HG02798 (cell line): ENCODE data around the gene SDHB.

ENCODE experiments used
- ATAC-seq: cut with Tn5 transposase; IDR thresholded peaks from one replicate; pipeline ENCODE4 v1.9.1; 2021; ENCODE audit warnings: mild to moderate bottlenecking; ENCODE audit not compliant: unreplicated experiment, poor library complexity

Gene SDHB

DNA sequence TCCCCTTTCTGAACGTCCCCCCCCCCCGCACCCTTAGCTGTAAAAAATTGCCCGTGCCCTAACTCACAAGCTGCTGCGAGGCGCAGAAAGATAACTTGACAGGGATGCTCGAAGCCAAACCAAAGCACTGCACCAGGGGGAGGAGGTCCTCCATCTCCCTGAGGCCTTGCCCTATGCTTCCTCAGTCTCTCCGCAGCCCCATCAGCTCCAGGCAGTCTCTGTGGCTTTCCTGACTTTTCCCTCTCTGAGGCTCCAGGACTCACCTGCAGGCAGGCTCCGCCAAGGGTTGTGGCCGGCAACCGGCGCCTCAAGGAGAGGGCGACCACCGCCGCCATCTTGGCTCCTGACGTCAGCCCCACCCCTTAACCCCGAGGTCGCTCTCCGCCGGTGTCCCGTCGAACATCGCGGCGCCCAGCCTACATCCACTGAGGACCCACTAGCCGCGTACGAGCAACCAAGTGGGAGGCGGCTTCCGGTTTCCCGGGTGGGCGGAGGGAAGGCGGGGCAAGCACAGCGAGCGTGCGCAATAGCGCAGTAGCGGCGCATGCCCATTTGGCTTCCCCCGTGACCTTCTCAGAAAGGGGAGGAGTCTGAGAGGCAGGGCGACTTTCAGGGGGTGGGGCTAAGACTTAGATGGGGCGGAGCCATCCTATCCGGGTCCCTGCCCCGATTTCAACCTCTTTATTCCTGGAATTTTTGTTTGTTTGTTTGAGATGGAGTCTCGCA lies at the start of gene SDHB:
SDHB (minus strand) TSS at position 348 of the 726 bp plus-strand sequence; CDS start at position 335, 13 bp downstream.
- ATAC-seq, result peak; percentile 99

DNA sequence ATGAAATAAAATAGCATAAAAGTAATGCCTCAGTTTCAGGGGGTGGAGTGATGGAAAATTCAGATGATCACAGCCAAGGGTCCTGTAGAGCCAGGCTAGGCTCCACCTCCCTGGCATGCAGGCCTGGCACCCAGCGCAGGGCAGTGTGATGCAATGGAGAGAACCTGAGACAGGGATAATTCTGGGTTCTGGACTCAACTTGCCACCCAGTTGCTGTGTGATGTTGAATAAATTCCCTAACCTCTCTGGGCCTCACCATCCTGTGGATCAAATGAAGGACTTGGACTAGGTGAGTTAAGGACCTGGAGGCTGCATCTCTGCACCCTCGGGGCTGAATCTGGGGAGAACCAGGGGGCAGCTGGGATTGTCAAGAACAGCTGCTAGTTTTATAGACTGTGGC lies 48.4 kb upstream of the SDHB start:
- ATAC-seq, result no peak

DNA sequence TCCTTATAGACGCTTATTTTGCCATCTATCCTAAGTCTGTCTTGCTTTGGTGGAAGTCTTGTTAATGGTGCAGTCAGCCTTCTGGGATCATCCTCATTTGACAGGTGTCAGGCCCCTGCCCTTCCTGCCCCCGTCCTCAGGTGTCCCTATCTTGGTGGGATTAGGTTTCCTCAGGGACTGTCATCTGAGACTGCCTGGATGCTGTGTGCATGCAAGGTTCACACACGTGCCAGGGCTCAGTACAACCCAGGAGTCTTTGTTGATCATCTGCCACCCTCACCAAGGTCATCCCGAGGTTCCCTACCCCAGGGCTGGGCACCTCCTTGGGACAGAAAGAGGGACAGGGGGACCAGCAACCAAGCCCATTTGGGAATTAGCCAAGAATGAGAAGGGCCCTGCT lies 47.4 kb upstream of the SDHB start:
- ATAC-seq, result no peak

DNA sequence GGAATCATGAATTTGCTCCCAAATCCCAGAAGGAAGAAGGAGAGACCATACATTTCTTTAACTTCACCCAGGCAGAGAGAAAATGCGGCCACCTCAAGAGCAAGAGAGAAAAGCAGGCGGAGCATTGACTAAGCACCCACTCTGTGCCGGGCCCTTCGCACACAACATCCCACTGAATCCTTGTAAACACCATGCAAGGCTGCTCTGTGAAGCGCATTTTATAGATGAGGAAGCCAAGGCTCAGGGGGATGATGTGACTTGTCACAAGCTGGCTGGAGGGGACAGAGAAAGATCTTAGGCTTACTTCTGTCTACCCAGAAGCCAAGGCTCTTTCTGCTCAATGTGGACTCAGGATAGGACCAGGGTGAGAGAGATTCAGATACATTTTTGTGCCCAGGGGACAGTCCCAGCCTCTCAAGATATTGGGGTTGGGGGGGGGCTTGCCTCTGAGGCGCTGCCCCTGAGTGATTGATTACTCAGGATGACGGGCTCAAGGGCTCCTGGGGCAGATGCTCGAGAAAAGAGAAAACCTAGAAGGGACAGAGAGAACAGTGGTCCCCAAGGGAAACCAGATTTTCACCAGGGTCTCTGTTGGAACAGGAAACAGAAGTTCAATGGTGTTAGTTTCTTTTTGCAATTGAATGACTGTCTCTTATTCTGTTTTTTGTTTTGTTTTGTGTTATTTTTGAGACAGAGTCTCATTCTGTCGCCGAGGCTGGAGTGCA lies 45.9 kb upstream of the SDHB start:
- ATAC-seq, result no peak

DNA sequence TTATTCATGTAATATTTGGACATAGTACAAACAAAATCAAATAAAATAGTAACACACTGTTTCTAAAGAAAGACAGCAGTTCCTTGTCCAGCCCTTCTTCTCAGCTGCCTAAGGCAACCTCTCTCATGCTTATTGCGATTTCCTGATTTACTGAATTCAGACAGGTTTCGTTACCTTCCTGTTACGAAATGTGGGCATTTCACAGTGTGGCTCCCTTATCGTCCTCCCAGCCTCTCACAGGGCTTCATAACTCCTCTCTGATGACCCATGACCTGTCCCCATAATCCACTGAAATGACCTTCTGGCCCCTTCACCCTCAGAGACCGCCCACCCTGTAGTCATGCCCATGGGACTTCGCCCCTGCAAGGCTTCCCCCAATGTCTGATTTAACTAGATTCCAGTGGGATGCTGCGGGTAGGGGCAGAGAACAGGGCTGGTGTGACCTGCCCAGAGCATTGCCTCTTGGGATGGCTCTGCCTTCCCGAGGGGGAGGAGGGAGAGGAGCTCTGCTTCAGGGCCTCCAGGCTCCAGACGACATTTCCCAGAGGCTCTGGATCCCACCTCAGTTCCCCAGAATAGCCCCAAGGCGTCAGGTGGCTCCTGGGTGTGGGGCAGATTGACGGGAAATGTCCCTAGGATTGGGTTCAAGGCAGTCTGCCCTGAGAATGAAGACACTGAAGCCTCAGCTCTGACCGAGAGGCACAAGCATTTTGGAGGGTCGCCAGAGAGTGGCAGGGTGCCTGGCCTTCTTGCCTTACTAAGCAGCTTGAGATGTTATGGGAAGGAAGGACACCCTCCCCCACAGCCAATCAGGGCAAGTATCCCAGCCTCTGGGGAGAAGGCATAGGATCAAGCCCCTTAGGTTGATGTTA lies 44.9 kb upstream of the SDHB start:
- no peak for ATAC-seq

DNA sequence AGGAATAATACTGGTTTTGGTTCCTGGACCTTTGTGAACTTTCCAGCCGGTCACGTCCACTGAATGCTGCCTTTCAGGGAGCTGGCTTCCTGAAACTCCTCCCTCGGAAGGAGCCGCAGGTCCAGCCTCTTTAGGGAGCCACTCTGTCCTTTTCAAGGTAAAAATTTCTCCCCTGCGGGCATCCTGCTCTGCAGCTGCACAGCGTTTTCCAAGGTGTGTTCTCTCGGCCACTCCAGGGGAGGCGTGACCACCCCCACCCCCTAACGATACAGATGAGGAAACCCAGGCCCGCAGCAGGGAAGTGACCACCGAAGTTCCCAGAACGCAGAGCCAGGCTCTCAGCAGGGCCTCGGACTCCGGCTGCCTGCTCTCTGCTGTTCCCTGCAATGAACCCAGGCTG lies 44.0 kb upstream of the SDHB start:
- ATAC-seq, result no peak

DNA sequence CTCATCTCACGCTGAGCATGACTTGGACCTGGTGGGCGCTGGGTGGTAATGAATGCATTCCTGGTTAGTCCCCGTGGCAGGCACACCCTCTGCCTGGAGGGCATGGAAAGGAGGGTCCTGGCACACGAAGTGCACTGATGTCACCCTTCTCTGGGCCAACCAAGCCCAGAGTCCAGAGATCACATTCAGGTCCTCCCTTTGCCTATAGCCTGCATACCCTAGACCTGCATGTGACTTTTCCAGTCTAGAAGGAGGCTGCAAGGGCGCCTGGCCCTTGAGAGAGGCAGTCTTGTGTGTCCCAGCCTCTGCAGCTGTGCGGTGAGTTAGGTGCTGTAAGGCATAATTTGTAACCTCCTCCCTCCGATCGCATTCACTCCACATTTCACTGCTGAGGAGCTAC lies 43.3 kb upstream of the SDHB start:
- no peak for ATAC-seq

DNA sequence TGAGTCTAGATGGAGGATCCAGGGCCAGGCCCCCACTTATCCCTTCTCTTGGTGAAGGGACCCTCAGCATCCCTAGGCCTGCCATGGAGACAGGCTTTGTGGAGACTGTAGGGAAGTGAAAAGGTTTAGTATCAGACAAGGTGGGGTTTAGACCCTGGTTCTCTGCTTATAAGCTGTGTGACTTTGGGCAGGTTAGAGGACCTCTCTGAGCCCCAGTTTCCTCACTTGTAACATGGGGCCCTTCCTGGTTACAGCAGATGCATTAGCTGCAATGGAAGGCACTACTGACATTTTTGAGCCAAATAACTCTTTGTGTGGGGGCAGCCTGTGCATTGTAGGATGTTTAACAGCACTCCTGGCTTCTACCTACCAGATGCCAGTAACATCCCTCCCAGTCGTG lies 42.8 kb upstream of the SDHB start:
- ATAC-seq, result no peak

DNA sequence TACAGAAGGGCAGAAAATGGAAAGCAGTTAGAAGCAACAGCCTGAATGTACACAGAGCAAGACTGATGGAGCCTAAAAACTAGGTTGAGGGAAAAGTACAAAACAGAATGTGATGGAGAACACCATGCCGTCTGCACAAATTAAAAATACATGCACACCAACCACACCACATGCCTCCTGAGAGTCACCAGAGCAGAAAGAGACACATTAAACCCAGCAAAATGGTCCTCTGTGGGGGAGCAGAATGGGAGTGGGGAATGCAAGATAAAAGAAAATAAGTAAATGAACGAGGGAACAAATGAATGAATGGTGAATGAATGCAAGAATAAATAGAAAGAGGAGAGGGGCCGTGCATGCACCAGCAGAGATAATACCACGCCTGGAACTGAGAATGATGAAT lies 41.3 kb upstream of the SDHB start:
- no peak for ATAC-seq

DNA sequence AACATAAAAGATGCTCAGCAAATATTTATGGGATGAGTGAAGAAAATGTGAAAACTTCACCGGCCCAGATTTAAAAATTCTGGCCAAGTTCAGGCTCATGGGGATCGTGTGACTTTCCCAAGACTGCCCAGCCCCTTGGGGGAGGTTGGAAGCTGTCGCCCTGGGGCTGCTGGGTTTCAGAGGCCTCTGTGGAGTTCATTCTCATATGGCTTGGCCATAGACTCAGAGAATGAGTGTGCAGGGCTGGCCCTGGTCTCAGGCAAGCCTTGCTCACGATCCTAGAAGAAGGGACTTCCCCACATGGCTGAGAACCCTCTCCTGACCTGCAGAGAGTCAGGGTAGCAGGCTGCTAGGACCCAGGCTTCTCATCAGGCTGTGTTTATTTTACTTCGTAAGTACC lies 40.8 kb upstream of the SDHB start:
- peak; percentile 66 for ATAC-seq

DNA sequence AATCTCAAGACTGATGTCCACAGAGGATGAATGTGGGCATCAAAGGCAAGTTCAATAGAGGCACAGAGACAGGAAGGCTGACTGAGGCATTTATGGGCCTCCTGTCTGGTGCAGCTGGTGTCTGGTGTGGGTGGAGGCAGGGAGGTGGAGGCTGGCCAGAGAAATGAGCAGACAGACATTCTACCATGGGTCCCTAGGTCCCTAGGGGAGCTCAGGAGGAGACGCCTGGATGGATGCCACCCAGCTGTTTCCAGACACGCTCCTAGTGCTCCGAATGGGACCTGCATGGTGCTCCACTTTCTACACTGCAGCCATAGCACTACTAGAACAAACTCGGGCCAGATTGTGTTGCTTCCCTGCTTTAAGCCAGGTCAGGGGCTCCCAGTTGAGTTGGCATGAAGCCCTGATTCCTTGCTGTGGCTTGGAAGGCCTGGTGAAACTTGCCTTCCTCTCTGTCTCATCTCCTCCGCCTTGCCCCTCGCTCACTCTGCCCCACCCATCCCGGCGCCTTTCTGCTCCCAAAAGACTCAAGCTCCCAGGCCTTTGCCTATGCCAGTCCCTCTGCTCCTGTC lies 40.1 kb upstream of the SDHB start:
- ATAC-seq, result no peak

DNA sequence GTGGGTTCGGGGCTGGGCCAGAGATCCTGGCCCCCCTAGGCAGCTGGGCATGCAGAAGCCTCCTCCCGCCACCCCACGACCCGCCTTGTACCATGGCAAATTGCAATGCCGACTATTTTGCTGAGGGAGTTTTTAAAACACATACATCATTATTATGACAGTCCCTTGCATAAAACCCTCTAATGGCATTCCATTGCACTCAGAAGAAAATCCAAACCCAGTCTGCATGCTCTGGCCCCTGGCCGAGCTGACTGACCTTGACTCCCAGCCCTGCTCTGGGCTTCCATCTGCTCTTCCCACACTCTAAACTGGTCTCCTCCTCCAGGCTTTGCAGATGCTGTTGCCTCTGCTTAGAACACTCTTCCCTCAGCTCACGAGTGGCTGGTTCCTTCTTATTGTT lies 37.4 kb upstream of the SDHB start:
- ATAC-seq, result no peak

DNA sequence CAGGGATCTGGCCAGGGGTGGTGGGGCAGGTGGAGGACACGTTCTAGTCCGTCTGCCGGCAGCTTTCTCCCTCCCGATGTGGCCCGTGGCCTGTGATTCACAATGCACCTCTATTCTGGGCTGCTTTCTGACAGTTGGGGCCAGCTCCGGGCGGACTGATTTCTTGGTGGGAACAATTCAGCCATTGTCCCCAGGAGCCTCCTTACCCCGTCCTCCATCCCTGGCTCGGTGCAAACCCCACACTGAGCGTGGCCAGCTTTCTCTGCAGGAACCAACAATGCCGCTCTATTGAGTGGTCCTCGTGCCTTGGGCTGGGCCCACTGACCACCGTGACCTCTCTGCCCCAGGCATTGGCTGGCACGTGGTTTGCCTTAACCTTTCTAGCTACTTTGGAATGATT lies 35.7 kb upstream of the SDHB start:
- ATAC-seq, result no peak

DNA sequence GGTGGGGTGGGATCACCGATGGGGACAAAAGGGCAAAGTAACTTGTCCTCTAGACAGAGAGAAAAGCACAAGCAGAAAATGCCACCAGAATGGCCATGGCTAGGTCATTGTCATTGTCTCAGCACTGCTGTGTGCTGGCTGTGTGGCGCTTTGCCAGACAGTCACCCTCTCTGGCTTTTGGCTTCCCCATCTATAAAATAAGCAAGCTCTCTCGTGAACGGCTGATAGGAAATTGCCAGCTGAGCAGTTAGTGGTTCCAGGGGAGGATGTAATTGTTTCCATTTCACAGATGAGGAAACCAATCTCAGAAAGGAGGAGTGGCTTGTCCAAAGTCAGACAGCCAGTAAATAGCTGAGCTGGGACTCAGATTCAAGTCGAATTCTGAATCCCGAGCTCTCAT lies 32.9 kb upstream of the SDHB start:
- no peak for ATAC-seq

DNA sequence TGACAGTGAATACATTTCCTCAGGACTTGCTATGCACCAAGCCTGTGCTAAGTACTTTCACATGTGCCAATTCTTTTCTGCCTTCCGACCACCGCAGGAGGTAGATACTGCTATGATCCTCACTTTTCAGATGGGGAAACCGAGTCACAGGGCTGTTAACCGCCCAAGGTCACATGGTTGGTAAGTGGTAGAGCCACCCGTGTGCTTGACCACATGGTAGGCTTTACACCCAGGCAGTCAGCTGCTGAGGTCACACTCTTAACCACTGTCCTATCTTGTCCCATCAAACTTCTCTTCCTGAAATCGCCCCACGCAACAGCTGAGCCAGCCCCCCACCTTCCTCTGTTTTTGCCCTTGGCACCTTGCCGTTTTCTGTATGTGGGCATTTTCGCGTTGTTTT lies 31.0 kb upstream of the SDHB start:
- no peak for ATAC-seq

DNA sequence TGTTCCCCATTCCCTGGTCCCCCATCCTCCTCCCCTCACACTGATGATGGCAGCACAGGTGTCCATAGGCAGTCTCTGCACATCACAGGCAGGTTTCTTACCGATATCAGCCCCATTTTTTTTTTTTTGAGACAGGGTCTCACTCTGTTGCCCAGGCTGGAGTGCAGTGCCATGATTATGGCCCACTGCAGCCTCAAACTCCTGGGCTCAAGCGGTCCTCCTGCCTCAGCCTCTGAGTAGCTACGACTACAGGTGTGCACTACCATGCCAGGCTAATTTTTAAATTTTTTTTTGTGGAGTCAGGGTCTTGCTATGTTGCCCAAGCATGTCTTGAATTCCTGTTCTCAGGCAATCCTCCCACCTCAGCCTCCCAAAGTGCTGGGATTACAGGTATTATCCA lies 28.9 kb upstream of the SDHB start:
- no peak for ATAC-seq

DNA sequence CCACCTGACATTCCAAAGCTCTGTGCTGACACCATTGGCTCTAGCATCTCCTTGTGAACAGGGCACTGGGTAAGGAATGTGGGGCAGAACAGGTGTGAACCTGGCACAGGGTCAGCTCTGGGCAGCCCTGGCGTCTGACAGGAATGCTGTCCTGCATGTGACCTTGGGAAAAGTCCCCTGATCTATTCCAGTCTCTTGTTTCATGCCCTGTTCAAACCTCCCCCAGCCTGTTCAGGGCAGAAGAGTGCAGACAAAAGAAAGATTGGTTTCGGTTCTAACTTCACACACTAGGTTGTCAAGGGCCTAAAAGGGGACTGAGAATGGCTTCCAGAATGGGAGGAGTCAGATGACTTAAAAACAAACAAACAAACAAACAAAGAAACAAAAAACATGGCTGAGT lies 27.6 kb upstream of the SDHB start:
- no peak for ATAC-seq

DNA sequence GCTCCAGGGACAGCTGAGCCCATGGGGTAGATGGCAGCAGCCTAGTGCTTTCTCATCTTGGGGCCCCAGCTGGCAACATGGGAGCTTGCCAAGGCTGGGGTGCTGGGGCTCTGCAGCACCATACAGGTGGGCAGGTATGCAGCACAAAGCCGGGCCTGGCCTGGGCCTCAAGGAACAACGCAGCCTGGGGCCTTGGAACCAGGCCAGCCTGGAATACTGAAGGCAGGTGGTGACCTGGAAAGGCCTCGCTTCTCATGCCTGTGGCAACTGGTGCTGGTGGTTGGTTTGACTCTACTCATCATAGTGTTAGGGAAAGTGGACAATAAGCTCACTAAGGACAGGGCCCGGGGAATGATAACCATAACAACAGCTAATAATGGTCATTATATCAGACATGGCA lies 27.0 kb upstream of the SDHB start:
- no peak for ATAC-seq

DNA sequence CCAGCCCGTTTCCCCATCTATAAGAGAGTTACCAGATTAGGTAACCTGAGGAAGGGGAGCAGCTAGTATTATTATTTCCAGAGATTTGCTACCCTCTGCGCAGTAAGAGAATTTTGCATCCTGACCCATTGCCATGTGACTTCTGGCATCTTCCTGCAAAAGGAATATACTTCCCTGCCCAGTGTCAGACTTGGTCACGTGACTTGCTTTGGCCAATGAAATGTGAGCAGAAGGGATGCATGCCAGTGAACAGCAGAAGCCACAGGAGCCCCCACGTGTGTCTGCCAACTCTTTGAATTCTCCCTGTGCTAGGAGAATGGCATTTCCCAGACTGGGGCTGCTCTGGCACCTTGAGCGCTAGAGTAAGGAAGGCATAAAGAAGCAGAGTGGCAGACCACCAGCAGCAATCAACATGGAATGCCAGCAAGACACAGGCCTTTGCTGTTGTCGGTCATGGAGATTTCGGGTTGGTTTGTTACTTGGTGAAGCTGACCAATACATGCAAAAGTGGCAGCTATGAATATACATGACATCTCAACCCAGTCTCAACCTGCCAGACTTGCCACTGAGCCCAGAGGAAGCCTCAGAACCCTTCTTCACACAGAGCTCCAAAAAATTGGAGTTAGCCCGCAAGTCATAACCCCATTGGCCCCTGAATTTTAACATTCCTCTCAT lies 26.4 kb upstream of the SDHB start:
- ATAC-seq, result no peak
